Measurements from ENCODE around the gene PTGIS.

PTGIS gene

GRCh38 chr20:49602345-49603208 lies 34.6 kb upstream of the PTGIS start:
- no peaks in the 10 kb centered on the region for H3K36me3 ChIP-seq (ENCODE audit: insufficient read depth, low read length)
- H3K9ac ChIP-seq (ENCODE audit: low read depth, low read length) = no peak overlapping the region
- no peaks in the 10 kb centered on the region for H3K4me1 ChIP-seq (ENCODE audit: insufficient read depth, low read length)
- H3K9me3 ChIP-seq (ENCODE audit: control insufficient read depth, insufficient read depth, low read length) = no peaks in the 10 kb centered on the region

- H3K4me1 ChIP-seq (ENCODE audit: insufficient read depth, low read length) = no peaks in the 10 kb centered on the region; the same call in 1 of the 2 replicates
- no peaks in the 10 kb centered on the region for H3K9me3 ChIP-seq (ENCODE audit: control insufficient read depth, insufficient read depth, low read length)
- H3K36me3 ChIP-seq (ENCODE audit: insufficient read depth, low read length) = no peaks in the 10 kb centered on the region
- no peak overlapping the region for H3K9ac ChIP-seq (ENCODE audit: low read depth, low read length)
Measured at GRCh38 chr20:49601153-49601924, 33.4 kb upstream of the PTGIS start.

GRCh38 chr20:49599746-49600113 lies 31.8 kb upstream of the PTGIS start:
- Histone ChIP-seq H3K4me1 (ENCODE audit: insufficient read depth, low read length) (no peaks in the 10 kb centered on the region; the same call in 1 of the 2 replicates), H3K9me3 (ENCODE audit: control insufficient read depth, insufficient read depth, low read length) (no peaks in the 10 kb centered on the region), H3K9ac (ENCODE audit: low read depth, low read length) (no peak overlapping the region), H3K36me3 (ENCODE audit: insufficient read depth, low read length) (no peaks in the 10 kb centered on the region)

- Histone ChIP-seq H3K9me3 (ENCODE audit: control insufficient read depth, insufficient read depth, low read length) (no peaks in the 10 kb centered on the region), H3K4me1 (ENCODE audit: insufficient read depth, low read length) (no peaks in the 10 kb centered on the region; the same call in 1 of the 2 replicates), H3K36me3 (ENCODE audit: insufficient read depth, low read length) (no peaks in the 10 kb centered on the region), H3K9ac (ENCODE audit: low read depth, low read length) (no peak overlapping the region)
Measured at GRCh38 chr20:49597825-49598395, 30.0 kb upstream of the PTGIS start.

- Histone ChIP-seq H3K36me3 (ENCODE audit: insufficient read depth, low read length) (no peaks in the 10 kb centered on the region), H3K4me1 (ENCODE audit: insufficient read depth, low read length) (no peaks in the 10 kb centered on the region; the same call in 1 of the 2 replicates), H3K9ac (ENCODE audit: low read depth, low read length) (no peak overlapping the region), H3K9me3 (ENCODE audit: control insufficient read depth, insufficient read depth, low read length) (no peaks in the 10 kb centered on the region)
Measured at GRCh38 chr20:49595811-49596561, 28.0 kb upstream of the PTGIS start.

- Histone ChIP-seq H3K9ac (ENCODE audit: low read depth, low read length) (no peak overlapping the region), H3K9me3 (ENCODE audit: control insufficient read depth, insufficient read depth, low read length) (no peaks in the 10 kb centered on the region), H3K36me3 (ENCODE audit: insufficient read depth, low read length) (no peaks in the 10 kb centered on the region), H3K4me1 (ENCODE audit: insufficient read depth, low read length) (no peaks in the 10 kb centered on the region; the same call in 1 of the 2 replicates)
Measured at GRCh38 chr20:49595346-49595745, 27.4 kb upstream of the PTGIS start.

GRCh38 chr20:49594931-49595315 lies 27.0 kb upstream of the PTGIS start:
- no peaks in the 10 kb centered on the region for H3K9me3 ChIP-seq (ENCODE audit: control insufficient read depth, insufficient read depth, low read length)
- no peaks in the 10 kb centered on the region for H3K36me3 ChIP-seq (ENCODE audit: insufficient read depth, low read length)
- no peaks in the 10 kb centered on the region; the same call in 1 of the 2 replicates for H3K4me1 ChIP-seq (ENCODE audit: insufficient read depth, low read length)
- H3K9ac ChIP-seq (ENCODE audit: low read depth, low read length) = no peak overlapping the region

GRCh38 chr20:49594143-49594930 lies 26.4 kb upstream of the PTGIS start:
- H3K36me3 ChIP-seq (ENCODE audit: insufficient read depth, low read length) = no peaks in the 10 kb centered on the region

GRCh38 chr20:49593466-49594142 lies 25.7 kb upstream of the PTGIS start:
- no peaks in the 10 kb centered on the region for H3K36me3 ChIP-seq (ENCODE audit: insufficient read depth, low read length)
- H3K4me1 ChIP-seq (ENCODE audit: insufficient read depth, low read length) = no peaks in the 10 kb centered on the region; the same call in 1 of the 2 replicates
- H3K9me3 ChIP-seq (ENCODE audit: control insufficient read depth, insufficient read depth, low read length) = no peaks in the 10 kb centered on the region
- H3K9ac ChIP-seq (ENCODE audit: low read depth, low read length) = no peak overlapping the region

More at GRCh38 chr20:49594143-49594930, 26.4 kb upstream of the PTGIS start:
- H3K4me1 ChIP-seq (ENCODE audit: insufficient read depth, low read length) = no peaks in the 10 kb centered on the region; the same call in 1 of the 2 replicates
- H3K9ac ChIP-seq (ENCODE audit: low read depth, low read length) = no peak overlapping the region
- no peaks in the 10 kb centered on the region for H3K9me3 ChIP-seq (ENCODE audit: control insufficient read depth, insufficient read depth, low read length)

GRCh38 chr20:49592120-49592519 lies 24.2 kb upstream of the PTGIS start:
- Histone ChIP-seq H3K9ac (ENCODE audit: low read depth, low read length) (no peak overlapping the region), H3K9me3 (ENCODE audit: control insufficient read depth, insufficient read depth, low read length) (no peaks in the 10 kb centered on the region), H3K4me1 (ENCODE audit: insufficient read depth, low read length) (no peaks in the 10 kb centered on the region; the same call in 1 of the 2 replicates), H3K36me3 (ENCODE audit: insufficient read depth, low read length) (no peaks in the 10 kb centered on the region)

- Histone ChIP-seq H3K9me3 (ENCODE audit: control insufficient read depth, insufficient read depth, low read length) (no peaks in the 10 kb centered on the region), H3K9ac (ENCODE audit: low read depth, low read length) (no peak overlapping the region), H3K36me3 (ENCODE audit: insufficient read depth, low read length) (no peaks in the 10 kb centered on the region), H3K4me1 (ENCODE audit: insufficient read depth, low read length) (no peaks in the 10 kb centered on the region; the same call in 1 of the 2 replicates)
Measured at GRCh38 chr20:49591217-49591865, 23.4 kb upstream of the PTGIS start.

GRCh38 chr20:49590163-49591017 lies 22.5 kb upstream of the PTGIS start:
- no peaks in the 10 kb centered on the region for H3K9me3 ChIP-seq (ENCODE audit: control insufficient read depth, insufficient read depth, low read length)

More at GRCh38 chr20:49590163-49591017, 22.5 kb upstream of the PTGIS start:
- Histone ChIP-seq H3K9ac (ENCODE audit: low read depth, low read length) (no peak overlapping the region), H3K36me3 (ENCODE audit: insufficient read depth, low read length) (no peaks in the 10 kb centered on the region), H3K4me1 (ENCODE audit: insufficient read depth, low read length) (no peaks in the 10 kb centered on the region; the same call in 1 of the 2 replicates)
